Mesothelial cell of epicardium (in vitro differentiated cells): ENCODE results near the gene R3HDM1. TPM values are rescaled to one million over a fixed set of nuclear protein-coding genes. Genes with fewer than 3 reads are reported as not detected.
"Not testable (repeated sequence)": the region's sequence is repeated elsewhere in the genome, so short reads cannot be mapped to it uniquely, and the experiment has no call there.

ENCODE experiments used
- DNase-seq, 2 experiments: peaks; one replicate each; pipeline ENCODE4 v3.0.0; 2021; ENCODE audit warnings: low spot score in 2 of 2; ENCODE audit not compliant: unreplicated experiment in 2 of 2
- H3K27ac Mint-ChIP-seq: 2 replicates; pipeline ENCODE4 v1.8.0; 2021; ENCODE audit warnings: mixed read lengths
- H3K27me3 Mint-ChIP-seq: 2 replicates; pipeline ENCODE4 v1.8.0; 2021; ENCODE audit warnings: low read depth, mixed read lengths
- H3K36me3 Mint-ChIP-seq: 2 replicates; pipeline ENCODE4 v1.8.0; 2021; ENCODE audit warnings: mixed read lengths
- H3K4me1 Mint-ChIP-seq: 2 replicates; pipeline ENCODE4 v1.8.0; 2021; ENCODE audit warnings: mixed read lengths
- H3K4me3 Mint-ChIP-seq: 2 replicates; pipeline ENCODE4 v1.8.0; 2021; ENCODE audit warnings: mild to moderate bottlenecking, moderate library complexity, mixed read lengths
- H3K9me3 Mint-ChIP-seq: 2 replicates; pipeline ENCODE4 v1.8.0; 2021; ENCODE audit warnings: mixed read lengths
- CTCF ChIP-seq: fragments of 200-600 bp; sonication (generic); IDR thresholded peaks from one replicate; pipeline ENCODE4 v1.5.0; 2021; ENCODE audit warnings: antibody characterized with exemption; ENCODE audit not compliant: unreplicated experiment
- total RNA-seq: library from RNA; stranded (reverse); gene quantifications from 3 replicates; pipeline ENCODE4 v1.2.1, GENCODE V29; 2021

The R3HDM1 gene
- total RNA-seq, 1 donor from 2014 or later, result 41.7 TPM

GRCh38 chr2:135694711-135695110 lies 163.4 kb downstream of the R3HDM1 start:
- no peak for TF ChIP-seq CTCF
- Mint-ChIP-seq H3K36me3 (peaks cover 15% of the 10 kb centered on the region), H3K27me3 (no peaks in the 10 kb centered on the region), H3K27ac (no peak overlapping the region), H3K9me3 (peaks cover 8% of the 10 kb centered on the region), H3K4me1 (no peaks in the 10 kb centered on the region), H3K4me3 (no peak overlapping the region)
- DNase-seq, result no peak

DNA sequence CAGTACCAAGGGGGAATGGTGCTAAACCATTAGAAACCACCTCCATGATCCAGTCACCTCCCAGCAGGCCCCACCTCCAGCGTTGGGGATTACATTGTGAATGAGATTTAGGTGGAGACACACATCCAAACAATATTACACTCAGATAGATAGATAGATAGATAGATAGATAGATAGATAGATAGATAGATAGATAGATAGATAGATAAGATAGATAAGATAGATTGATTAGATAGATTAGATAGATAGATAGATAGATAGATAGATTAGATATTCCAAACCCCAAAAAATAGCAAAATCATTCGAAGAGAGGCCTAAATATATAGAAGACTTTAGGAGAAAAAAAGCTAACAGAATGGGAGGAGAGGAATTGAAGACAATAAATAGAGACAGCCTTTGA lies 167.6 kb downstream of the R3HDM1 start:
- no peaks in the 10 kb centered on the region for H3K27me3 Mint-ChIP-seq
- no peak for TF ChIP-seq CTCF
- peaks cover 8% of the 10 kb centered on the region for H3K9me3 Mint-ChIP-seq
- no peak overlapping the region for H3K4me3 Mint-ChIP-seq
- no peak overlapping the region for H3K27ac Mint-ChIP-seq
- DNase-seq, result no peak
- no peaks in the 10 kb centered on the region for H3K4me1 Mint-ChIP-seq
- H3K36me3 Mint-ChIP-seq, result peaks cover 11% of the 10 kb centered on the region

GRCh38 chr2:135701442-135701841 lies 170.2 kb downstream of the R3HDM1 start:
- Mint-ChIP-seq H3K36me3 (peaks cover 2% of the 10 kb centered on the region), H3K9me3 (no peaks in the 10 kb centered on the region), H3K27ac (no peak overlapping the region), H3K27me3 (no peaks in the 10 kb centered on the region), H3K4me1 (no peaks in the 10 kb centered on the region), H3K4me3 (no peak overlapping the region)
- DNase-seq, result no peak
- no peak for TF ChIP-seq CTCF

DNA sequence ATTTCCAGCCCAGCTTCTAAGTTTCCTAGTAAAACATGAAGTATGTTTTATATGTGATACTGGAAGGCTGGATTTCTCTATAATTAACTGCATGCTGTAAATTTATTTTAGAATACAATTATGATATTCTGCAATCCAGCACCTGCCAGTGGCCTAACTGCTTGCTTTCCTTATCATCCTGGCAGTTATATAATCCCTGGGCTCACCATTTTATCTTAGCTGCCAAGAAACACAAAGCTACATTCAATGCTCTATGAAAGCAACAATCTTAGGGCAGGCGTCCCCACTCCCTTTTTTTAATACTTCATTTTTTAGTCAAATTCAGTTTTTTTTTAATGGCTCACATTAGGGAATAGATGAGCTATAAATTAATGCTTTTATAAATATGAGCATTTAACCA lies 172.0 kb downstream of the R3HDM1 start:
- DNase-seq, result no peak
- Mint-ChIP-seq H3K4me1 (no peaks in the 10 kb centered on the region), H3K9me3 (no peaks in the 10 kb centered on the region), H3K4me3 (no peak overlapping the region), H3K36me3 (peaks cover 2% of the 10 kb centered on the region), H3K27me3 (no peaks in the 10 kb centered on the region), H3K27ac (no peak overlapping the region)
- TF ChIP-seq CTCF, result no peak

GRCh38 chr2:135704075-135704474 lies 172.8 kb downstream of the R3HDM1 start:
- H3K4me1 Mint-ChIP-seq, H3K27ac Mint-ChIP-seq, DNase-seq, H3K9me3 Mint-ChIP-seq, H3K36me3 Mint-ChIP-seq, H3K27me3 Mint-ChIP-seq, H3K4me3 Mint-ChIP-seq: not testable (repeated sequence)

DNA sequence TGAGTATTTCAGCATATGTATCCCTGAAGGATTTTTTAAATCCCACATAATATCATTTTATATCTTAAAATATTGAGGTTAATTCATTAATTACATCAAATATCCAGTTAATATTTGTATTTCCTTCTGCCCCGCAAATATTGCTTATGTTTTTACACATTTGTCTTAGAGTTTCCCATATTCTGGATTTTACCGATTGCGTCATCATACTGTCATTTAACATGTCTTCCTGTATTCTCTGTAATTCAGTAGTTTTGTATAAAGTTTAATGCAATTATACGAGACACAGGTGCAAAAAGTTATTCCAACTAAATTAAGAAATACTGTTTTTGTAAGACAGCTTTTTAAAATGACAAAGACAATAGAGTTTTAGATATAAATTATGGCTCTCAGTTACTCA lies 176.9 kb downstream of the R3HDM1 start:
- H3K9me3 Mint-ChIP-seq, result no peaks in the 10 kb centered on the region
- no peak for TF ChIP-seq CTCF
- peaks cover 4% of the 10 kb centered on the region for H3K36me3 Mint-ChIP-seq
- DNase-seq, result no peak
- no peaks in the 10 kb centered on the region for H3K27me3 Mint-ChIP-seq
- H3K4me1 Mint-ChIP-seq, result no peaks in the 10 kb centered on the region
- H3K4me3 Mint-ChIP-seq, result no peak overlapping the region
- no peak overlapping the region for H3K27ac Mint-ChIP-seq
